NCI-H446 treated with DMSO at 0.1 percent for 48 hours (cell line): ENCODE measurements around the gene GRAMD2B.
"Not testable (repeated sequence)": the region's sequence is repeated elsewhere in the genome, so short reads cannot be mapped to it uniquely, and the experiment has no call there.

ENCODE experiments used
- DNase-seq: peaks from one replicate; lab custom pipeline; 2025; lab: John Stamatoyannopoulos, UW

The GRAMD2B gene

GRCh38 chr5:126450346-126450745, 27.1 kb downstream of the GRAMD2B start:
- no peak for DNase-seq

- DNase-seq = no peak
Observed at GRCh38 chr5:126450907-126451306, 27.7 kb downstream of the GRAMD2B start.

- no peak for DNase-seq
Observed at GRCh38 chr5:126452477-126452876, 29.3 kb downstream of the GRAMD2B start.

GRCh38 chr5:126454081-126454480, 30.9 kb downstream of the GRAMD2B start:
- no peak for DNase-seq

- DNase-seq = no peak
Observed at GRCh38 chr5:126454535-126454934, 31.3 kb downstream of the GRAMD2B start.

- no peak for DNase-seq
Observed at GRCh38 chr5:126455264-126455663, 32.1 kb downstream of the GRAMD2B start.

- DNase-seq = no peak
Observed at GRCh38 chr5:126455728-126456127, 32.5 kb downstream of the GRAMD2B start.

- no peak for DNase-seq
Observed at GRCh38 chr5:126456217-126456820, 33.1 kb downstream of the GRAMD2B start.

GRCh38 chr5:126460459-126460858, 37.2 kb downstream of the GRAMD2B start:
- no peak for DNase-seq

GRCh38 chr5:126460977-126461376, 37.8 kb downstream of the GRAMD2B start:
- DNase-seq = no peak

GRCh38 chr5:126461838-126462237, 38.6 kb downstream of the GRAMD2B start:
- DNase-seq = no peak

GRCh38 chr5:126462239-126463014, 39.2 kb downstream of the GRAMD2B start:
- DNase-seq = no peak

- no peak for DNase-seq
Observed at GRCh38 chr5:126464016-126464415, 40.8 kb downstream of the GRAMD2B start.

- no peak for DNase-seq
Observed at GRCh38 chr5:126464959-126465358, 41.8 kb downstream of the GRAMD2B start.

GRCh38 chr5:126468091-126468490, 44.9 kb downstream of the GRAMD2B start:
- DNase-seq = no peak

GRCh38 chr5:126469536-126470316, 46.5 kb downstream of the GRAMD2B start:
- DNase-seq = no peak

- DNase-seq = not testable (repeated sequence)
Observed at GRCh38 chr5:126470529-126470928, 47.3 kb downstream of the GRAMD2B start.

- no peak for DNase-seq
Observed at GRCh38 chr5:126471247-126471646, 48.0 kb downstream of the GRAMD2B start.

- DNase-seq = no peak
Observed at GRCh38 chr5:126471875-126472537, 48.8 kb downstream of the GRAMD2B start.

- no peak for DNase-seq
Observed at GRCh38 chr5:126472538-126472889, 49.3 kb downstream of the GRAMD2B start.

- no peak for DNase-seq
Observed at GRCh38 chr5:126477294-126478117, 54.3 kb downstream of the GRAMD2B start.

GRCh38 chr5:126479810-126480209, 56.6 kb downstream of the GRAMD2B start:
- DNase-seq = no peak
